ENCODE results near the gene OR10D3.

Gene OR10D3

GRCh38 chr11:124172599-124172998 lies 10.5 kb upstream of the OR10D3 start:
- H3K9me3 ChIP-seq (ENCODE audit: insufficient read depth, low read depth, low read length) = no peaks in the 10 kb centered on the region

DNA sequence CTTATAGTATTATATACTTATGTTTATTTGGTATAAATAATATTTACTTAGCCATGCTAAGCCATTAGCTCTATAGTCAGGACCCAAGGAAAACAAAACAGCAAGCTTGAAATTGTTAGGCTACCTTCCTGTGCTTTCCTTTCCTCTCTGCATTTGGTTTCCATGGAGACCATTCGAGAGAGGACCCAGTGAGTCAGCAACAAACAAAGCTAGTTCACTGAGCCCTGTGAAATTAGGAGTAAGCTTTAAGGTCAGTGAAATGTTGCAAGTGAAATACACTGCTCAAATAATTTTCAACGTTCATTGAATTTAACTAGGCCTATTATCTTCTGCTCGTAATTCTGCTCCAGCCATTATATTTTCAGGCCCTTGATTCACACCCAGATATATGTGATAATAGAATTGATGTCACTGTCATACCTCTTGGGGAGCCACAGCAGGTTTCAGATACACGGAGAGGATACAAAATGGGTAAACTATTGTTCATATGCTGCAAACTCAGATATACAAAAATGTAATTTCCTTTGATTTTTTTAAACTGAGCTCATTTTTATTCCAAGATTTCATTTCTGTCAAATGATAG lies 9.1 kb upstream of the OR10D3 start:
- no peaks in the 10 kb centered on the region for H3K9me2 ChIP-seq (replicated peaks; ENCODE audit: low read depth, low read length)
- no peaks in the 10 kb centered on the region for H4K20me1 ChIP-seq (ENCODE audit: insufficient read depth, low read length, poor library complexity, severe bottlenecking)
- no peak for TF ChIP-seq EZH2phosphoT487 (IDR thresholded peaks at IDR 0.05; ENCODE audit: borderline replicate concordance)
- TF ChIP-seq, protein P1, sequence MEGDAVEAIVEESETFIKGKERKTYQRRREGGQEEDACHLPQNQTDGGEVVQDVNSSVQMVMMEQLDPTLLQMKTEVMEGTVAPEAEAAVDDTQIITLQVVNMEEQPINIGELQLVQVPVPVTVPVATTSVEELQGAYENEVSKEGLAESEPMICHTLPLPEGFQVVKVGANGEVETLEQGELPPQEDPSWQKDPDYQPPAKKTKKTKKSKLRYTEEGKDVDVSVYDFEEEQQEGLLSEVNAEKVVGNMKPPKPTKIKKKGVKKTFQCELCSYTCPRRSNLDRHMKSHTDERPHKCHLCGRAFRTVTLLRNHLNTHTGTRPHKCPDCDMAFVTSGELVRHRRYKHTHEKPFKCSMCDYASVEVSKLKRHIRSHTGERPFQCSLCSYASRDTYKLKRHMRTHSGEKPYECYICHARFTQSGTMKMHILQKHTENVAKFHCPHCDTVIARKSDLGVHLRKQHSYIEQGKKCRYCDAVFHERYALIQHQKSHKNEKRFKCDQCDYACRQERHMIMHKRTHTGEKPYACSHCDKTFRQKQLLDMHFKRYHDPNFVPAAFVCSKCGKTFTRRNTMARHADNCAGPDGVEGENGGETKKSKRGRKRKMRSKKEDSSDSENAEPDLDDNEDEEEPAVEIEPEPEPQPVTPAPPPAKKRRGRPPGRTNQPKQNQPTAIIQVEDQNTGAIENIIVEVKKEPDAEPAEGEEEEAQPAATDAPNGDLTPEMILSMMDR (conservative IDR thresholded peaks at IDR 0.05; ENCODE audit: low read length) = no peak
- no peaks in the 10 kb centered on the region for H3F3A ChIP-seq (ENCODE audit: low read depth)
- H3K27me3 ChIP-seq (ENCODE audit: insufficient read depth, low read length, poor library complexity, severe bottlenecking) = no peaks in the 10 kb centered on the region
- no peak overlapping the region for H3K4me3 ChIP-seq (ENCODE audit: low read length, poor library complexity, severe bottlenecking)
- H3K36me3 ChIP-seq (ENCODE audit: insufficient read depth, low read length) = no peaks in the 10 kb centered on the region
- no peak overlapping the region for H2AFZ ChIP-seq (ENCODE audit: low read length)
- H3K79me2 ChIP-seq (ENCODE audit: insufficient read depth, low read length) = no peaks in the 10 kb centered on the region
- H3K9me3 ChIP-seq (ENCODE audit: insufficient read depth, low read depth, low read length) = no peaks in the 10 kb centered on the region
- no peak overlapping the region for H3K9ac ChIP-seq (ENCODE audit: low read depth, low read length, poor library complexity, severe bottlenecking)
- no peak overlapping the region for H3K4me2 ChIP-seq (ENCODE audit: low read depth, low read length, poor library complexity, severe bottlenecking)
- H3K4me1 ChIP-seq (ENCODE audit: insufficient read depth, low read length, poor library complexity, severe bottlenecking) = no peaks in the 10 kb centered on the region

More at GRCh38 chr11:124172599-124172998, 10.5 kb upstream of the OR10D3 start:
- no peaks in the 10 kb centered on the region for H3F3A ChIP-seq (ENCODE audit: low read depth)
- H3K4me2 ChIP-seq (ENCODE audit: low read depth, low read length, poor library complexity, severe bottlenecking) = no peak overlapping the region
- no peaks in the 10 kb centered on the region for H3K4me1 ChIP-seq (ENCODE audit: insufficient read depth, low read length, poor library complexity, severe bottlenecking)
- TF ChIP-seq, protein P1 (conservative IDR thresholded peaks at IDR 0.05; ENCODE audit: low read length) = no peak
- TF ChIP-seq EZH2phosphoT487 (IDR thresholded peaks at IDR 0.05; ENCODE audit: borderline replicate concordance) = no peak
- H3K79me2 ChIP-seq (ENCODE audit: insufficient read depth, low read length) = no peaks in the 10 kb centered on the region
- no peaks in the 10 kb centered on the region for H3K27me3 ChIP-seq (ENCODE audit: insufficient read depth, low read length, poor library complexity, severe bottlenecking)
- no peaks in the 10 kb centered on the region for H3K36me3 ChIP-seq (ENCODE audit: insufficient read depth, low read length)
- no peaks in the 10 kb centered on the region for H3K9me2 ChIP-seq (replicated peaks; ENCODE audit: low read depth, low read length)
- H3K9ac ChIP-seq (ENCODE audit: low read depth, low read length, poor library complexity, severe bottlenecking) = no peak overlapping the region
- H4K20me1 ChIP-seq (ENCODE audit: insufficient read depth, low read length, poor library complexity, severe bottlenecking) = no peaks in the 10 kb centered on the region
- H2AFZ ChIP-seq (ENCODE audit: low read length) = no peak overlapping the region
- no peak overlapping the region for H3K4me3 ChIP-seq (ENCODE audit: low read length, poor library complexity, severe bottlenecking)

- Histone ChIP-seq H3K9me2 (replicated peaks; ENCODE audit: low read depth, low read length) (no peaks in the 10 kb centered on the region), H3K4me2 (ENCODE audit: low read depth, low read length, poor library complexity, severe bottlenecking) (no peak overlapping the region), H4K20me1 (ENCODE audit: insufficient read depth, low read length, poor library complexity, severe bottlenecking) (no peaks in the 10 kb centered on the region), H3K79me2 (ENCODE audit: insufficient read depth, low read length) (no peaks in the 10 kb centered on the region), H2AFZ (ENCODE audit: low read length) (no peak overlapping the region), H3K27me3 (ENCODE audit: insufficient read depth, low read length, poor library complexity, severe bottlenecking) (no peaks in the 10 kb centered on the region), H3K36me3 (ENCODE audit: insufficient read depth, low read length) (no peaks in the 10 kb centered on the region), H3K4me3 (ENCODE audit: low read length, poor library complexity, severe bottlenecking) (no peak overlapping the region), H3K9me3 (ENCODE audit: insufficient read depth, low read depth, low read length) (no peaks in the 10 kb centered on the region), H3F3A (ENCODE audit: low read depth) (no peaks in the 10 kb centered on the region), H3K4me1 (ENCODE audit: insufficient read depth, low read length, poor library complexity, severe bottlenecking) (no peaks in the 10 kb centered on the region), H3K9ac (ENCODE audit: low read depth, low read length, poor library complexity, severe bottlenecking) (no peak overlapping the region)
- TF ChIP-seq, protein P1 (conservative IDR thresholded peaks at IDR 0.05; ENCODE audit: low read length) = no peak
- TF ChIP-seq EZH2phosphoT487 (IDR thresholded peaks at IDR 0.05; ENCODE audit: borderline replicate concordance) = no peak
These were observed 6.0 kb upstream of the OR10D3 start for GRCh38 chr11:124176925-124177715.
